GM12891 (cell line): Measurements from ENCODE around the gene GLB1L.
A peak's percentile ranks its signal among the peaks of the same experiment; 100 is the strongest.

Experiments used
- DNase-seq: peaks from one replicate; pipeline ENCODE4 v3.0.0; 2011; ENCODE audit warnings: low spot score; ENCODE audit not compliant: insufficient read length
- FAIRE-seq: peaks from 2 replicates; lab custom pipeline; 2011; peaks lifted over from hg19 to GRCh38; lab: Jason Lieb, UNC
- PAX5 ChIP-seq: IDR thresholded peaks from 2 replicates; pipeline ENCODE4 v1.6.1; 2011; ENCODE audit warnings: low read length, moderate library complexity, mild to moderate bottlenecking; ENCODE audit not compliant: insufficient read depth, severe bottlenecking
- POLR2A ChIP-seq: IDR thresholded peaks from 2 replicates; pipeline ENCODE4 v1.6.1; 2011; ENCODE audit warnings: low read depth, low read length, control low read depth
- POLR2AphosphoS5 ChIP-seq: IDR thresholded peaks from 2 replicates; pipeline ENCODE4 v1.6.1; 2011; ENCODE audit warnings: low read depth, low read length, control low read depth
- POU2F2 ChIP-seq: IDR thresholded peaks from 2 replicates; pipeline ENCODE4 v1.6.1; 2011; ENCODE audit warnings: low read depth, mild to moderate bottlenecking, control low read depth, low read length, moderate library complexity
- SPI1 ChIP-seq: IDR thresholded peaks from 2 replicates; pipeline ENCODE4 v1.6.1; 2011; ENCODE audit warnings: low read depth, low read length, control low read depth
- TAF1 ChIP-seq: IDR thresholded peaks from 2 replicates; pipeline ENCODE4 v1.6.1; 2011; ENCODE audit warnings: low read depth, low read length, control low read depth

GLB1L gene

GRCh38 chr2:219218217-219218731, 27.0 kb downstream of the GLB1L start:
- DNase-seq (peak; percentile 50), FAIRE-seq (no peak)
- TF ChIP-seq POLR2AphosphoS5 = no peak
- TF ChIP-seq POLR2A = no peak
- TF ChIP-seq SPI1 = no peak
- TF ChIP-seq POU2F2 = no peak
- TF ChIP-seq PAX5 = no peak
- no peak for TF ChIP-seq TAF1

GRCh38 chr2:219216535-219216915, 28.7 kb downstream of the GLB1L start:
- DNase-seq = no peak
- FAIRE-seq = no peak
- no peak for TF ChIP-seq POLR2A
- no peak for TF ChIP-seq SPI1
- TF ChIP-seq POU2F2 = no peak
- no peak for TF ChIP-seq TAF1
- TF ChIP-seq PAX5 = no peak
- TF ChIP-seq POLR2AphosphoS5 = no peak

- TF ChIP-seq PAX5 = no peak
- no peak for TF ChIP-seq POU2F2
- TF ChIP-seq SPI1 = no peak
- TF ChIP-seq POLR2A = no peak
- TF ChIP-seq POLR2AphosphoS5 = no peak
- no peak for TF ChIP-seq TAF1
- no peak for FAIRE-seq
- DNase-seq = no peak
Observed at GRCh38 chr2:219215871-219216534, 29.2 kb downstream of the GLB1L start.

- FAIRE-seq (no peak), DNase-seq (no peak)
- no peak for TF ChIP-seq POU2F2
- no peak for TF ChIP-seq TAF1
- TF ChIP-seq PAX5 = no peak
- no peak for TF ChIP-seq POLR2A
- TF ChIP-seq POLR2AphosphoS5 = no peak
- no peak for TF ChIP-seq SPI1
Observed at GRCh38 chr2:219214786-219215185, 30.5 kb downstream of the GLB1L start.

GRCh38 chr2:219214141-219214540, 31.1 kb downstream of the GLB1L start:
- FAIRE-seq = no peak
- DNase-seq = no peak
- TF ChIP-seq POLR2A (no peak), TAF1 (no peak), PAX5 (no peak), SPI1 (no peak), POU2F2 (no peak), POLR2AphosphoS5 (no peak)

GRCh38 chr2:219213486-219214071, 31.7 kb downstream of the GLB1L start:
- FAIRE-seq (no peak), DNase-seq (no peak)
- TF ChIP-seq POLR2A (no peak), SPI1 (no peak), TAF1 (no peak), PAX5 (no peak), POU2F2 (no peak)

GRCh38 chr2:219213026-219213415, 32.2 kb downstream of the GLB1L start:
- TF ChIP-seq PAX5 = no peak
- FAIRE-seq = no peak
- no peak for DNase-seq

- no peak for TF ChIP-seq SPI1
- TF ChIP-seq POU2F2 = no peak
- no peak for TF ChIP-seq TAF1
- no peak for TF ChIP-seq PAX5
- no peak for TF ChIP-seq POLR2AphosphoS5
- TF ChIP-seq POLR2A = no peak
- FAIRE-seq = no peak
- DNase-seq = no peak
Observed at GRCh38 chr2:219210886-219211362, 34.3 kb downstream of the GLB1L start.

GRCh38 chr2:219210196-219210885, 34.9 kb downstream of the GLB1L start:
- TF ChIP-seq SPI1 (no peak), POLR2A (no peak)
- DNase-seq (no peak), FAIRE-seq (no peak)
